Omental fat pad (tissue), 4 donors: ENCODE results near the gene PGAP2. TPM values are rescaled to one million over a fixed set of nuclear protein-coding genes. Genes with fewer than 3 reads are reported as not detected.

Experiments used
- ATAC-seq: fragments of 150-250 bp; one replicate; pipeline ENCODE4 v1.9.1; 2016; ENCODE audit warnings: mild to moderate bottlenecking, moderate library complexity; ENCODE audit not compliant: low FRiP score
- DNase-seq: peaks from one replicate; pipeline ENCODE4 v3.0.0-alpha.2; 2019; ENCODE audit warnings: low spot score
- CTCF ChIP-seq, 3 donors: fragments of 450-650 bp; IDR thresholded peaks; one replicate each; pipeline ENCODE4 v1.5.1; 2016 to 2017; ENCODE audit warnings: antibody characterized with exemption in 3 of 3, mild to moderate bottlenecking in 3 of 3, moderate library complexity in 2 of 3
- total RNA-seq, 4 donors: library from RNA; depleted of rRNA; stranded (reverse); fragments of >200 nt; gene quantifications; one replicate each; pipeline ENCODE4 v1.1.0, GENCODE V29; 2016

The PGAP2 gene
- total RNA-seq, 4 donors from 2014 or later: 6.2 to 12.3 (median 10.2) TPM

GRCh38 chr11:3825473-3826154 is 17.3 kb downstream of the PGAP2 start:
- no peak for DNase-seq
- TF ChIP-seq CTCF (IDR thresholded peaks at IDR 0.05): no peak
- no peak for ATAC-seq

- DNase-seq (no peak), ATAC-seq (no peak)
These were observed 18.4 kb downstream of the PGAP2 start for GRCh38 chr11:3826721-3827120.

GRCh38 chr11:3827434-3828186 is 19.2 kb downstream of the PGAP2 start:
- DNase-seq (no peak), ATAC-seq (no peak)
- TF ChIP-seq CTCF (IDR thresholded peaks at IDR 0.05): no peak

More at GRCh38 chr11:3826721-3827120, 18.4 kb downstream of the PGAP2 start:
- no peak for TF ChIP-seq CTCF (IDR thresholded peaks at IDR 0.05)

- ATAC-seq: no peak
- TF ChIP-seq CTCF (IDR thresholded peaks at IDR 0.05): no peak
- no peak for DNase-seq
These were observed 21.7 kb downstream of the PGAP2 start for GRCh38 chr11:3830088-3830487.

- no peak for ATAC-seq
- no peak for DNase-seq
- no peak for TF ChIP-seq CTCF (IDR thresholded peaks at IDR 0.05)
These were observed 22.4 kb downstream of the PGAP2 start for GRCh38 chr11:3830730-3831129.

GRCh38 chr11:3831378-3832239 is 23.2 kb downstream of the PGAP2 start:
- no peak for TF ChIP-seq CTCF (IDR thresholded peaks at IDR 0.05)
- DNase-seq (no peak), ATAC-seq (no peak)
